ENCODE results near the gene EVA1A. TPM values are rescaled to one million over a fixed set of nuclear protein-coding genes. Genes with fewer than 3 reads are reported as not detected.

EVA1A gene
- total RNA-seq, 1 experiment from 2014 or later = 0.68 TPM

- no peaks in the 10 kb centered on the region for H3K27me3 ChIP-seq (ENCODE audit: insufficient read depth, low read length)
- TF ChIP-seq CTCF (conservative IDR thresholded peaks at IDR 0.05) = no peak
- H3K9me3 ChIP-seq (ENCODE audit: control insufficient read depth, low read depth, low read length) = no peaks in the 10 kb centered on the region
- H3K14ac ChIP-seq (ENCODE audit: insufficient read depth, low read length) = no peak overlapping the region
- Mint-ChIP-seq H3K9me3 (no peaks in the 10 kb centered on the region), H3K4me3 (no peak overlapping the region), H3K4me1 (peaks cover 5% of the 10 kb centered on the region in 2 experiments; a peak in 3 of 4 replicates), H3K36me3 (ENCODE audit: insufficient read depth in 1 of 3, low read depth in 3 of 3) (no peaks in the 10 kb centered on the region; a peak in 1 of 7 replicates), H3K27me3 (ENCODE audit: low read depth) (no peaks in the 10 kb centered on the region), H3K27ac (no peak overlapping the region; a peak in 1 of 7 replicates)
- no peaks in the 10 kb centered on the region for H3K79me1 ChIP-seq (ENCODE audit: insufficient read depth, low read depth, low read length, poor library complexity, severe bottlenecking)
- no peak overlapping the region for H3T11ph ChIP-seq (ENCODE audit: low read length)
- no peaks in the 10 kb centered on the region for H3K79me2 ChIP-seq (ENCODE audit: insufficient read depth, low read length)
- H3K27ac ChIP-seq (ENCODE audit: insufficient read length, low read depth, low read length) = no peak overlapping the region
- H2BK120ac ChIP-seq (ENCODE audit: low read depth, low read length, poor library complexity, severe bottlenecking) = no peak overlapping the region
- no peak overlapping the region for H2AFZ ChIP-seq (ENCODE audit: low read length)
- no peak overlapping the region for H4K5ac ChIP-seq (ENCODE audit: insufficient read length, low read depth, low read length)
- no peak overlapping the region for H4K91ac ChIP-seq (ENCODE audit: insufficient read length, low read depth, low read length)
- no peak overlapping the region for H3K4me2 ChIP-seq (ENCODE audit: insufficient read depth, insufficient read length, low read length)
- peaks cover 3% of the 10 kb centered on the region for H3K23me2 ChIP-seq (ENCODE audit: insufficient read length, low read depth, low read length, poor library complexity, severe bottlenecking)
- WGBS (ENCODE audit: extremely low coverage, insufficient read length, low lambda C conversion rate) = no CpG with 5 or more reads among the region's 5 CpGs
- H4K8ac ChIP-seq (replicated peaks; ENCODE audit: insufficient read length, low read depth, low read length) = no peak overlapping the region
- no peak overlapping the region for H3K4ac ChIP-seq (ENCODE audit: low read depth, low read length)
- no peak overlapping the region for H2BK15ac ChIP-seq (ENCODE audit: low read depth, low read length)
- no peak overlapping the region for H2BK20ac ChIP-seq (ENCODE audit: low read depth, low read length, poor library complexity, severe bottlenecking)
- no peak overlapping the region for H3K9ac ChIP-seq (ENCODE audit: extremely low read depth, insufficient read length, low read length)
- no peak overlapping the region for H2AK5ac ChIP-seq (ENCODE audit: insufficient read length, low read length)
- H2BK5ac ChIP-seq (ENCODE audit: insufficient read length, low read length) = no peak overlapping the region
- H4K20me1 ChIP-seq (ENCODE audit: control insufficient read depth, insufficient read depth, insufficient read length) = no peaks in the 10 kb centered on the region
- H3K56ac ChIP-seq (ENCODE audit: insufficient read length, low read depth, low read length) = no peak overlapping the region
- H2BK12ac ChIP-seq (ENCODE audit: insufficient read length, low read depth, low read length) = no peak overlapping the region
- H3K18ac ChIP-seq (ENCODE audit: insufficient read length, low read depth, low read length) = no peak overlapping the region
- no peaks in the 10 kb centered on the region; the same call in 1 of the 2 replicates for H3K4me1 ChIP-seq (ENCODE audit: insufficient read depth, low read length)
- DNase-seq = no peak
- H3K23ac ChIP-seq (ENCODE audit: insufficient read length, low read depth, low read length) = no peak overlapping the region
Measured at GRCh38 chr2:75497256-75497655, 63.5 kb downstream of the EVA1A start.

All from H9 (cell line).